HG03045 (cell line): ENCODE data around the gene TMPRSS12.
"Not testable (repeated sequence)": the region's sequence is repeated elsewhere in the genome, so short reads cannot be mapped to it uniquely, and the experiment has no call there.

Experiments used
- ATAC-seq: cut with Tn5 transposase; IDR thresholded peaks from one replicate; pipeline ENCODE4 v1.9.1; 2021; ENCODE audit warnings: mild to moderate bottlenecking, moderate library complexity; ENCODE audit not compliant: unreplicated experiment

Gene TMPRSS12

DNA sequence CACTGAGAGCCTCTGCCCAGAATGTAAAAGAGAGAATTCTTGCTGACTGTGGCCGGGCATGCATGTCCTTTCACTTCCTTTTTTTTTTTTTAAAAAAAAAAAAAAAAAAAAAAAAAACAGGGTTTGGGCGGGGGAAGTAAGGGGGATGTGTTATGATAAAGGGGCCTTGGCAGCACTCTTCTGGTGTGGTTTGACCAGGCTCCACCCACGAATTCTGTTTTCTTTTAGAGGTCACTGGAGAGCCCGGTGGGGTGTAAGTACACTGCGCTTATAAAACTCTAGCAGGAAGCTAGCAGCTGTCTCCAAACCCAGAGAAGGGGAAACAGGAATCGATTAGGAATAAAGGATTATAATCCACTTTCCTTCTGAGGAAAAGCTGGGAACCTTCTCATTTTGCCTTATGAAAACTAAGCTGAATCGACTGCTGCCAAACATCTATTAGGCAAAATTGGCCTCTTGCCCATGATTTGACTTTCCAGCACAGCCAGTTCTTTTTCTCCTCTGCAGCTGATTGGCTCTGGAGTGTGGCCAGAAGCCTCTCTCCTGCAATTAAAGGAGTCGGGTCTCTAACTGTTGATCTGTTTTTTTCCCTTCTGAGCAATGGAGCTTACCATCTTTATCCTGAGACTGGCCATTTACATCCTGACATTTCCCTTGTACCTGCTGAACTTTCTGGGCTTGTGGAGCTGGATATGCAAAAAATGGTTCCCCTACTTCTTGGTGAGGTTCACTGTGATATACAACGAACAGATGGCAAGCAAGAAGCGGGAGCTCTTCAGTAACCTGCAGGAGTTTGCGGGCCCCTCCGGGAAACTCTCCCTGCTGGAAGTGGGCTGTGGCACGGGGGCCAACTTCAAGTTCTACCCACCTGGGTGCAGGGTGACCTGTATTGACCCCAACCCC, 82.0 kb downstream of the TMPRSS12 start:
- ATAC-seq: peak; percentile 86

DNA sequence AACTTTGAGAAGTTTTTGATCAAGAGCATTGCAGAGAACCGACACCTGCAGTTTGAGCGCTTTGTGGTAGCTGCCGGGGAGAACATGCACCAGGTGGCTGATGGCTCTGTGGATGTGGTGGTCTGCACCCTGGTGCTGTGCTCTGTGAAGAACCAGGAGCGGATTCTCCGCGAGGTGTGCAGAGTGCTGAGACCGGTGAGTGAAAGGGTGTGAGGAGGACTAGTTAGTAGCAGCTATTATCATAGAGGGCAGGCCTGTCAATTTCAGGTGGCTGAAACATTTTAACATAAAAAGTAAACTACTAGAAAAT, 82.6 kb downstream of the TMPRSS12 start:
- no peak for ATAC-seq

DNA sequence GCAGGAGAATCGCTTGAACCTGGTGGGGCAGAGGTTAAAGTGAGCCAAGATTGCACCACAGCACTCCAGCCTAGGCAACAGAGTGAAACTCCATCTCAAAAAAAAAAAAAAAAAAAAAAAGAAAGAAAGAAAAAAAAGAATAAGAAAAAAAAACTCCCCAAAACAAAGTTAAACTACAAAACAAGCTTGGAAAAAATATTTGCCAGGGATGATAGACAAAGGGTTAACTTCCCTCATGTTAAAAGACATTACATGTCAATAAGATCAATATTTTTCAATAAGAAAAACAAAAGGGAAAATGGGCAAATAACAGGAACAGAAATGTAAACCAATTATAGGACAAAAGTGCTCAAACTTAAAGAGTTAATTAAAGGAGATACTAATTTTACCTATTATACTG, 83.2 kb downstream of the TMPRSS12 start:
- ATAC-seq: no peak

DNA sequence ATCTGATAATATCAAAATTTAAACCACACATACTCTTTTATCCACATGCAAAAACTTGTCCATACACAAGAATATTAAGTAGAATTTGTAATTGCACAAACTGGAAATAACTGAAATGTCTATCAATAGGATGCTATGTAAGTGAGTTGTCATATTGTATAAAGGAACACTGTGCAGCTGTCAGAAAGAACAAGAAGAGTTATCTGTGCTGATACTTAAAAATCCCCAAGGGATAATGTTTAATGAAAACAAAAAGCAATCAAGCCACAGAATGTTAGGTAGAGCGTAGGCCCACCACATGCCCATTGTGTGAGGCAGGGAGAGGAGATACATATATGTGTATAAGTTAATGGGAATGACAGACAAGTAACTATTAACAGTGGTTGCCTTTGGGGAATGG, 83.7 kb downstream of the TMPRSS12 start:
- no peak for ATAC-seq

DNA sequence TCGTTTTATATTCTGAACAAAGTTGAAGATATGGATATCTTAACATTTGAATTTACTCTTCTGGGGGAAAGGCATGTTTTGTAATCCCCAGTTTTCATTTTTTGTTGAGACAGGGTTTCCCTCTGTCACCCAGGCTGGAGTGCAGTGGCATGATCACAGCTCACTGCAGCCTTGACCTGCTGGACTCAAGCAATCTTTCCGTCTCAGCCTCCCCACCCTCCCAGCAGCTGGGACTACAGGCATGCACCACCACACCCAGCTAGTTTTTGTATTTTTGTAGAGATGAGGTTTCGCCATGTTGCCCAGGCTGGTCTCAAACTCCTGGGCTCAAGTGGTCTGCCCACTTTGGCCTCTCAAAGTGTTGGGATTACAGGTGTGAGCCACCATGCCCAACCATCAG, 84.2 kb downstream of the TMPRSS12 start:
- not testable (repeated sequence) for ATAC-seq

DNA sequence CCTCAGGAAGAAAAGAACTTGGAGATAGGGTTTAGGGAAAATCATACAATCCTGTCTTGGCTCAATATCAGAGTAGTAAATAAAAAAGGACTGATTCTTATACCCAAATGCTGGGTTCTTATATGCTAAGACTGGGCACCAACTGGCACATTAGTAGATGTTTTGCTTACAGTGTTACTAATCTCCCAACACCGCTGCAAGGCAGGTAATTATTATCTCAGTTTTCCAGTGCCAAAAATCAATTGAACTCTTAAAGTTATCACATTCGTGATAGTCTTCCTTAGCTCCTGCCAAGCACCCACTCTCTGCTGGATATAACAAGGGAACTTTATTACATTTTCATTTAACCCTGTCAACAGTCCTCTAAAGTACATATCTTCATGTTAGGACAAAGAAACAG, 84.6 kb downstream of the TMPRSS12 start:
- no peak for ATAC-seq

DNA sequence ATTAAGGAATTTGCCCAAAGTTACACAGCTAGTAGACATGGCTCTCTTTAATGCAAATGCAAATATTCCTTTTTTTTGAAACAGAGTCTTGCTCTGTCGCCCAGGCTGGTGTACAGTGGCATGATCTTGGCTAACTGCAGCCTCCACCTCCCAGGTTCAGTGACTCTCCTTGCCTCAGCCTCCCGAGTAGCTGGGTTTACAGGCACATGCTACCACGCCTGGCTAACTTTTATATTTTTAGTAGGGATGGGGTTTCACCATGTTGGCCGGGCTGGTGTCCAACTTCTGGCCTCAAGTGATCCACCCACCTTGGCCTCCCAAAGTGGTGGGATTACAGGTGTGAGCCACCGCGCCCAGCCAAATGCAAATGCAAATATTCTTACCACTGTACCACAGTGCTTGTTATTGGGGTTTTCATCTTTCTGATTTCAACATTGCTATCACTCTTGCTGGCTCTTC, 85.1 kb downstream of the TMPRSS12 start:
- ATAC-seq: no peak

DNA sequence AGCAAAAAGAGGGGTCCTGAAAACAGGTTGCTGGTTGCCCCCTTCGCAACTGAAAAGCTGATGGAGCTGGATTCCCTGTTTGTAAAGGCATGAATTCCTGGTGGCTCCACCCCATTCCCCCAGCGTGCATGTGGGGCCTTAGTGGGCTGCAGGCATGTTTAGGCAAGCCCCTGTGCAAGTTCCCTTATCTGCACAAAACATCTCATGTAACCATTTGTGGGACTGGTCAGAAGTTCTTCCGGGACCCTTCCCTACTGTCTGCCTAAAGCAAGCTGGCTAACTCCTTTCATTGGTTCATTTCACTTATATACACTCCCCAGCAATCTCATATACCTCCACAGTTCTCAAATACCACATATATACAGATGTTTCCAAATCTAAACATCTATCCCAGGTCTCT, 85.7 kb downstream of the TMPRSS12 start:
- no peak for ATAC-seq

DNA sequence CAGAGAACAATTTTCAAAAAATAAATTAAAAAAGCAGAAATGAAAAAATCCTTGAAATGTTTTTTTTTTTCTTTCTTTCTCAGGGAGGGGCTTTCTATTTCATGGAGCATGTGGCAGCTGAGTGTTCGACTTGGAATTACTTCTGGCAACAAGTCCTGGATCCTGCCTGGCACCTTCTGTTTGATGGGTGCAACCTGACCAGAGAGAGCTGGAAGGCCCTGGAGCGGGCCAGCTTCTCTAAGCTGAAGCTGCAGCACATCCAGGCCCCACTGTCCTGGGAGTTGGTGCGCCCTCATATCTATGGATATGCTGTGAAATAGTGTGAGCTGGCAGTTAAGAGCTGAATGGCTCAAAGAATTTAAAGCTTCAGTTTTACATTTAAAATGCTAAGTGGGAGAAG, 87.1 kb downstream of the TMPRSS12 start:
- ATAC-seq: no peak

DNA sequence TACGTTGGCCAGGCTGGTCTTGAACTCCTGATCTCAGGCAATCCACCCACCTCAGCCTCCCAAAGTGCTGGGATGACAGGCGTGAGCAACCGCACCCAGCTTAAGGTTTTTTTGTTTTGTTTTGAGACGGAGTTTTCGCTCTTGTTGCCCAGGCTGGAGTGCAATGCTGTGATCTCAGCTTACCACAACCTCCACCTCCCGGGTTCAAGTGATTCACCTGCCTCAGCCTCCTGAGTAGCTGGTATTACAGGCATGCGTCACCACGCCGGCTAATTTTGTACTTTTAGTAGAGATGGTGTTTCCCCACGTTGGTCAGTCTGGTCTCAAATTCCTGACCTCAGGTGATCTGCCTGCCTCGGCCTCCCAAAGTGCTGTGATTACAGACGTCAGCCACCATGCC, 87.8 kb downstream of the TMPRSS12 start:
- not testable (repeated sequence) for ATAC-seq

DNA sequence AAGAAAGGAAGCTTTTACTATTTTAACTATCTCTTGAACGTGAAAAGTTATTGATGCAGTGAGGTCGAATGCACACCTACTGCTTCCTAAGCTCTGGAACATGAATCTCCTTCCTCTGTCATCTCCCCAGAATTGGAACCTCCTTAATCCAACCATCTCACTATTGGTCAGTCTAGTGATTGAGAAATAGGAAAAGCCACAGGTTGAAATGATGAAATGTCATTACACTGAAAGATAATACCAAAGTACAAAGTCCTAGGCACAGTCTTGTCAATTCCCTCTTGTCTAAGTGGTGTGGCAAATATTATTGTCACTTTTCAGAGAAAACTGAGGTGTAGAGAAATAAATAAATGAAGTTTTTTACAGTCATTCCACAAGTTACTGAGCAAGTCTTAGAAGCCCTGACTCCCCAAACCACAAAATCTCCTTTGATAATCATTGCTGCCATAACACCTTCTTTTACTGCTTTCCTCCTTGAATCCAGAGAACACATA, 90.1 kb downstream of the TMPRSS12 start:
- no peak for ATAC-seq

DNA sequence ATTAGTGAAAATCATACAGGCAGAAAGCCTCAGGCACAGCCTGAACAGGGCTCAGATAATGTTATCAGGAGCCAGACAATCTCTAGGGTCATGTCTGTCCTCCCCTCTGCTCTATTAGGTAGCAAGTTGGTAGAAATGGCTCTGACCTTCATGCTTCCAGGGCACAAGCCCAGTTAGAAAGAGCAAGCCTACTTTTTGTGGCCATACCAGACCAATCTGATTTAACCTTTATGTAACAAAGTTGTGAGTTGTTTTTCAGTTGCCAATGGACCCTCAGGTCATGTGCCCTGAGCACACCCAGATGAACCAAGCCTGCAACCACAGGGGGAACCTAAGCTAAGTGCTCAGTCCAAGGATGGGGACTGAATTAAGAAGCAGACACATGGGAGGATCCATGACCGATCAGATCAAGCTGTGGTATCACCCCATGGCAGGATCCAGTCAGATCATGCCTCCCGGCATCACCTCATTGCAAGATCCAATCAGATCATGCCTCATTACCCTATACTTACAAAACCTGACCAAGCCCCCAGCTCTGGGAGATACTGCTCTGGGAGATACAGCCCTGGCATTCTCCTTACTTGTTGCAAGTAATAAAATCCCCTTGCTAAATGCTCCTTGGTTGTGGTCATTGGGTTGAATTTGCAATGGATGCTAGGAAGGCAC, 90.9 kb downstream of the TMPRSS12 start:
- no peak for ATAC-seq

DNA sequence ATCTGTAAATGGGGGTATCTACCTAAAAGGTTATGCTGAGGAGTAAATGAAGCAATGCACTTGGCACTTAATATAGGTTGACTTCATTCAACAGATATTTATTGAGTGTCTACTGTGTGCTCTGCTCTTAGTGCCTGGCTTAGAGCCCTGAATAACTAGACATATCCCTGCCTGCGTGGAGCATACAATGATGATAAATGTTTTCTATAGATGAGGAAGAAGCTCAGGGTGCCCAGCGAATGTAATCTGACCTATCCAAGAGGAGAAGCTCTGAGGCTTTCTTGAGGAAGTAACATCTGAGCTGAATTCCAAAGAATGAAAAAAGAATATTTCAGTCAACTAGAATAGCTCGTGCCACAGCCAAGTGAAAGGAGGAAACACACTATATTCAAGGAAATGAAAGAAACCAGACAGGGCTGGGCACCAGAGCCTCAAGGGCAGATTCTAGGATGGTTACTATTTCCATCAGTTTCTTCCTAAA, 91.7 kb downstream of the TMPRSS12 start:
- ATAC-seq: no peak

DNA sequence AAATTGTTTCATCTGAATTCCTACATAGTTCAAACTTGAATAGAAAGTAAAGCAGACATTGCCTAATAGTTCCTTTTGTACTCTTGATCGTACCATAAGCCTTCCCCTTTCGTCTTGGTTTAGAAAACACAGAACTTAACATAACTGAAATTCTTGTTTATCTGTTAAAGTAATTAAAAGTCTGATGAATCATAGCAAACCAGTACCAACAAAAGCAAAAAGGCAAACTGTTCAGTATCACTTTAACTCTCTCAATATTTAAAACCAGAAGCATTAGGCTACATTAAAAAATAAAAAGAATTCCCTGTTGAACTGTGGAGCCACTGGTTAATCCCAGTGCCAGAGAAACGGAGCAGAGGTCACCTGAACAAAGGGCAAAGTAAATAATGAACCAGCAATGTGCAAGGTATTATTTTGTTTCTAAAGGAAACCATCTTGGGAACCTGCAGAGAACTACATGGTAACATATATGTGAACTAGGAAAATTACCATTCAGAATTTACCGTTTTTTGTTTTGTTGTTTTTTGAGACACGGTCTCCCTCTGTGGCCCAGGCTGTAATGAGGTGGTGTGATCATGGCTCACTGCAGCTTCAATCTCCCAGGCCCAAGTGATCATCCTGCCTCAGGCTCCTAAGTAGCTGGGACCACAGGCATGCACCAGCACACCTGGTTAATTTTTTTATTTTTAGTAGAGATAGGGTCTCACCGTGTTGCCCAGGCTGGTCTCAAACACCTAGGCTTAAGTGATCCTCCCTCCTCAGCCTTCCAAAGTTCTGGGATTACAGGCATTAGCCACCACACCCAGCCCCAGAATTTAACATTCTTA, 92.5 kb downstream of the TMPRSS12 start:
- no peak for ATAC-seq

DNA sequence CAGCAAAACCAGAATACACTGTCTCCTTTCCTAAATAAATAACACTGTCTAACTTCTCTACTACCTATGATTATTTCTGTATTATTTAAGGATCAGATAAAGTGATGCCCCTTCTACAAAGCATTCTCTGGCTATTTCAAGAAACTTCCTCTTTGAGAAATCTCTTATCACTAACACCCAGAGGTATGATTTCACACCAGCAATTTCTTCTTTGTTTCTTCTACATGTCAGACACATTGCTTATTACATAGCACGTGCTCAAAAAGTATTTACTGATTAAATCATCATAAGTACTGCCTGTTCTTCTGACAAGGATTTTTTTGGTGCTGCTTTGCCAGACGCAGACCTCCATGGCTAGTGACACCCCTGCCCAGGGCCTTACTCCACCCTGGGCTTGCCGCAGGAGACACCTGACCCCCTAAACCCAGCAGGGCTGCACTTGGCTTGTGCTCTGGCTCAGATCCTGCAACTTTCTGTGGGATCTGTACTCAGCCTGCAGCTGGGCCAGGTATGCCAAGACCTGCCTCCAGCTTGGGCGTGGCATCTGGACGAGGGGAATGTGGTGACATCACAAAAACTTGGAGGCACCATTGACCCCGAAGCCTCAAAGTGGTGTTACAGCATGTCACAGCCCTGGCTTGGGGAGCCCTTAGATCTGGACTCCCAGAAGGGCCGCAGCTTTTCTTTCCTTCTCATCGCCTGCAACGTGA, 94.2 kb downstream of the TMPRSS12 start:
- no peak for ATAC-seq
